Hepatocyte (in vitro differentiated cells): ENCODE results near the gene TBX21. TPM values are rescaled to one million over a fixed set of nuclear protein-coding genes. Genes with fewer than 3 reads are reported as not detected.
"Not testable (repeated sequence)": the region's sequence is repeated elsewhere in the genome, so short reads cannot be mapped to it uniquely, and the experiment has no call there.

Experiments used
- DNase-seq: peaks from one replicate; pipeline ENCODE4 v3.0.0-alpha.2; 2016; ENCODE audit warnings: low spot score
- H2AFZ ChIP-seq: fragments of 200-600 bp; sonication (generic); 2 replicates; pipeline ENCODE4 v1.6.0; 2016; ENCODE audit warnings: antibody characterized with exemption, mild to moderate bottlenecking
- H3K27ac ChIP-seq: fragments of 200-600 bp; sonication (generic); 2 replicates; pipeline ENCODE4 v1.5.1; 2016; ENCODE audit warnings: mild to moderate bottlenecking
- H3K27me3 ChIP-seq: fragments of 200-600 bp; sonication (generic); 2 replicates; pipeline ENCODE4 v1.6.1; 2016
- H3K36me3 ChIP-seq: fragments of 200-600 bp; sonication (generic); replicated peaks from 2 replicates; pipeline ENCODE4 v1.5.1; 2016; ENCODE audit warnings: low read depth; ENCODE audit not compliant: insufficient read depth
- H3K4me1 ChIP-seq: fragments of 200-600 bp; sonication (generic); 2 replicates; pipeline ENCODE4 v1.5.1; 2016; ENCODE audit warnings: mild to moderate bottlenecking, moderate library complexity; ENCODE audit not compliant: insufficient read depth
- H3K4me2 ChIP-seq: fragments of 200-600 bp; sonication (generic); 2 replicates; pipeline ENCODE4 v1.6.0; 2016
- H3K4me3 ChIP-seq: fragments of 200-600 bp; sonication (generic); 2 replicates; pipeline ENCODE4 v1.5.1; 2016; ENCODE audit warnings: mild to moderate bottlenecking
- H3K79me2 ChIP-seq: fragments of 200-600 bp; sonication (generic); 2 replicates; pipeline ENCODE4 v1.6.0; 2017; ENCODE audit warnings: mild to moderate bottlenecking
- H3K9me2 ChIP-seq: fragments of 200-600 bp; sonication (generic); replicated peaks from 2 replicates; pipeline ENCODE4 v1.6.0; 2017; ENCODE audit warnings: mild to moderate bottlenecking; ENCODE audit not compliant: insufficient read depth
- H3K9me3 ChIP-seq: fragments of 200-600 bp; sonication (generic); 2 replicates; pipeline ENCODE4 v1.5.1; 2016; ENCODE audit warnings: low read depth, mild to moderate bottlenecking
- H4K20me1 ChIP-seq: fragments of 200-600 bp; sonication (generic); 2 replicates; pipeline ENCODE4 v1.6.0; 2016; ENCODE audit warnings: mild to moderate bottlenecking; ENCODE audit not compliant: insufficient read depth, poor library complexity, severe bottlenecking
- EZH2 ChIP-seq: fragments of 200-600 bp; sonication (generic); IDR thresholded peaks from 2 replicates; pipeline ENCODE4 v1.6.1; 2016; ENCODE audit warnings: antibody characterized with exemption, mild to moderate bottlenecking, borderline replicate concordance
- EZH2phosphoT487 ChIP-seq: fragments of 200-600 bp; sonication (generic); IDR thresholded peaks from one replicate; pipeline ENCODE4 v1.6.1; 2018; ENCODE audit warnings: antibody characterized with exemption, mild to moderate bottlenecking, low read depth, moderate library complexity; ENCODE audit not compliant: unreplicated experiment, severe bottlenecking
- WGBS: methylation state at CpG from one replicate; pipeline ENCODE4 v1.1.6; 2016; ENCODE audit warnings: low lambda C conversion rate; ENCODE audit errors: missing lambda C conversion rate; 5-methylcytosine and 5-hydroxymethylcytosine counted together
- polyA plus RNA-seq: library from polyadenylated mRNA; unstranded; fragments of >200 nt; fragmentation: Nextera tagmentation; extraction: Ambion mirVana; gene quantifications from 2 replicates; pipeline ENCODE4 v1.2.1, GENCODE V29; 2016
- total RNA-seq: library from RNA; depleted of rRNA; stranded (reverse); fragments of >200 nt; gene quantifications from 2 replicates; pipeline ENCODE4 v1.2.3, GENCODE V29; 2014
- TF ChIP-seq, protein P1 (sequence below): fragments of 200-600 bp; sonication (generic); IDR thresholded peaks from 2 replicates; pipeline ENCODE4 v1.5.1; 2016; ENCODE audit warnings: antibody characterized with exemption, mild to moderate bottlenecking; ENCODE audit not compliant: poor library complexity

TBX21 gene
- total and polyA plus RNA-seq, 2 experiments from 2014 or later: not detected

GRCh38 chr17:47739150-47739549, 6.1 kb downstream of the TBX21 start:
- Histone ChIP-seq H3K27me3 (peaks cover 48% of the 10 kb centered on the region), H3K4me3 (no peak overlapping the region), H3K9me2 (no peaks in the 10 kb centered on the region), H4K20me1 (no peaks in the 10 kb centered on the region), H2AFZ (no peak overlapping the region), H3K36me3 (no peaks in the 10 kb centered on the region), H3K4me2 (no peak overlapping the region), H3K79me2 (no peaks in the 10 kb centered on the region), H3K4me1 (no peaks in the 10 kb centered on the region), H3K9me3 (no peaks in the 10 kb centered on the region), H3K27ac (no peak overlapping the region)
- no peak for TF ChIP-seq EZH2
- TF ChIP-seq, protein P1, sequence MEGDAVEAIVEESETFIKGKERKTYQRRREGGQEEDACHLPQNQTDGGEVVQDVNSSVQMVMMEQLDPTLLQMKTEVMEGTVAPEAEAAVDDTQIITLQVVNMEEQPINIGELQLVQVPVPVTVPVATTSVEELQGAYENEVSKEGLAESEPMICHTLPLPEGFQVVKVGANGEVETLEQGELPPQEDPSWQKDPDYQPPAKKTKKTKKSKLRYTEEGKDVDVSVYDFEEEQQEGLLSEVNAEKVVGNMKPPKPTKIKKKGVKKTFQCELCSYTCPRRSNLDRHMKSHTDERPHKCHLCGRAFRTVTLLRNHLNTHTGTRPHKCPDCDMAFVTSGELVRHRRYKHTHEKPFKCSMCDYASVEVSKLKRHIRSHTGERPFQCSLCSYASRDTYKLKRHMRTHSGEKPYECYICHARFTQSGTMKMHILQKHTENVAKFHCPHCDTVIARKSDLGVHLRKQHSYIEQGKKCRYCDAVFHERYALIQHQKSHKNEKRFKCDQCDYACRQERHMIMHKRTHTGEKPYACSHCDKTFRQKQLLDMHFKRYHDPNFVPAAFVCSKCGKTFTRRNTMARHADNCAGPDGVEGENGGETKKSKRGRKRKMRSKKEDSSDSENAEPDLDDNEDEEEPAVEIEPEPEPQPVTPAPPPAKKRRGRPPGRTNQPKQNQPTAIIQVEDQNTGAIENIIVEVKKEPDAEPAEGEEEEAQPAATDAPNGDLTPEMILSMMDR: no peak
- TF ChIP-seq EZH2phosphoT487: no peak
- WGBS: 90% methylated on average over 8 of the region's 8 CpGs
- DNase-seq: no peak

GRCh38 chr17:47739945-47740344, 6.9 kb downstream of the TBX21 start:
- H3K27me3 ChIP-seq: peaks cover 48% of the 10 kb centered on the region
- not testable (repeated sequence) for DNase-seq, H2AFZ ChIP-seq, H3K9me3 ChIP-seq, H4K20me1 ChIP-seq, H3K9me2 ChIP-seq, H3K4me3 ChIP-seq, H3K4me1 ChIP-seq, H3K36me3 ChIP-seq, H3K79me2 ChIP-seq, H3K4me2 ChIP-seq, H3K27ac ChIP-seq
- WGBS: 90% methylated on average over 12 of the region's 12 CpGs

GRCh38 chr17:47741109-47741792, 8.2 kb downstream of the TBX21 start:
- no peaks in the 10 kb centered on the region for H3K79me2 ChIP-seq
- H3K36me3 ChIP-seq: no peaks in the 10 kb centered on the region
- no peaks in the 10 kb centered on the region for H4K20me1 ChIP-seq
- H3K4me2 ChIP-seq: no peak overlapping the region
- H3K27me3 ChIP-seq: peaks cover 40% of the 10 kb centered on the region
- DNase-seq: no peak
- no peak overlapping the region for H3K4me3 ChIP-seq
- no peaks in the 10 kb centered on the region for H3K4me1 ChIP-seq
- TF ChIP-seq, protein P1: no peak
- TF ChIP-seq EZH2phosphoT487 (no peak), EZH2 (no peak)
- H3K27ac ChIP-seq: no peak overlapping the region
- no peaks in the 10 kb centered on the region for H3K9me3 ChIP-seq
- H2AFZ ChIP-seq: no peak overlapping the region
- WGBS: 91% methylated on average over 11 of the region's 11 CpGs
- no peaks in the 10 kb centered on the region for H3K9me2 ChIP-seq

- peaks cover 35% of the 10 kb centered on the region for H3K27me3 ChIP-seq
- WGBS: 90% methylated on average over 9 of the region's 9 CpGs
Measured at GRCh38 chr17:47741793-47742145, 8.7 kb downstream of the TBX21 start.

More at GRCh38 chr17:47741793-47742145, 8.7 kb downstream of the TBX21 start:
- Histone ChIP-seq H3K4me3 (no peak overlapping the region), H3K36me3 (no peaks in the 10 kb centered on the region), H3K27ac (no peak overlapping the region), H3K79me2 (no peaks in the 10 kb centered on the region), H3K4me2 (no peak overlapping the region), H3K9me2 (no peaks in the 10 kb centered on the region), H3K4me1 (no peaks in the 10 kb centered on the region), H4K20me1 (no peaks in the 10 kb centered on the region), H3K9me3 (no peaks in the 10 kb centered on the region), H2AFZ (no peak overlapping the region)
- no peak for DNase-seq
- TF ChIP-seq, protein P1: no peak
- TF ChIP-seq EZH2 (no peak), EZH2phosphoT487 (no peak)
